T47D (cell line): ENCODE measurements around the gene SPATA22.
"Not testable (repeated sequence)": the region's sequence is repeated elsewhere in the genome, so short reads cannot be mapped to it uniquely, and the experiment has no call there.

ENCODE experiments used
- DNase-seq, 2 experiments: peaks; one replicate each; pipeline versions ENCODE4 v3.0.0 to v3.0.0-alpha.2; 2011 to 2012; ENCODE audit warnings: low read depth in 1 of 2, low spot score in 1 of 2
- JUND ChIP-seq: IDR thresholded peaks from 2 replicates; pipeline ENCODE4 v1.6.1; 2012; ENCODE audit warnings: low read depth
- in situ Hi-C: cut with HindIII; loops from 2 replicates; pipeline ENCODE4 v1.10.0; 2016; ENCODE audit warnings: low sequenced_read_pairs, low pct_unique_long_range_greater_than_20kb

The SPATA22 gene

GRCh38 chr17:3471599-3471998 is at the start of gene SPATA22:
SPATA22 (minus strand) TSS chr17:3471819; CDS start chr17:3469325, 2,494 bp downstream.
- no peak for DNase-seq
- TF ChIP-seq JUND = no peak
- in situ Hi-C loops = no loop called here

- in situ Hi-C loops = not testable (repeated sequence)
These were observed 47.9 kb upstream of the SPATA22 start for GRCh38 chr17:3519472-3519871.

GRCh38 chr17:3514873-3515272 is 43.3 kb upstream of the SPATA22 start:
- no peak for TF ChIP-seq JUND
- in situ Hi-C loops = no loop called here
- no peak for DNase-seq

More at GRCh38 chr17:3519472-3519871, 47.9 kb upstream of the SPATA22 start:
- not testable (repeated sequence) for DNase-seq

GRCh38 chr17:3514167-3514566 is 42.5 kb upstream of the SPATA22 start:
- DNase-seq, in situ Hi-C loops: not testable (repeated sequence)

- in situ Hi-C loops = no loop called here
- no peak for TF ChIP-seq JUND
- no peak for DNase-seq
These were observed 41.9 kb upstream of the SPATA22 start for GRCh38 chr17:3513305-3514035.

GRCh38 chr17:3512505-3513171 is 41.0 kb upstream of the SPATA22 start:
- no peak for DNase-seq
- TF ChIP-seq JUND = no peak
- in situ Hi-C loops = no loop called here

GRCh38 chr17:3511852-3512504 is 40.4 kb upstream of the SPATA22 start:
- in situ Hi-C loops = no loop called here
- DNase-seq = no peak
- TF ChIP-seq JUND = no peak

GRCh38 chr17:3510090-3510489 is 38.5 kb upstream of the SPATA22 start:
- in situ Hi-C loops = no loop called here
- DNase-seq = no peak
- no peak for TF ChIP-seq JUND

GRCh38 chr17:3507869-3508268 is 36.2 kb upstream of the SPATA22 start:
- TF ChIP-seq JUND = no peak
- in situ Hi-C loops = no loop called here
- DNase-seq = no peak

GRCh38 chr17:3507071-3507470 is 35.5 kb upstream of the SPATA22 start:
- DNase-seq = no peak
- in situ Hi-C loops = no loop called here
- no peak for TF ChIP-seq JUND

- in situ Hi-C loops = no loop called here
- DNase-seq = no peak
- no peak for TF ChIP-seq JUND
These were observed 34.4 kb upstream of the SPATA22 start for GRCh38 chr17:3506054-3506453.

- in situ Hi-C loops = no loop called here
- DNase-seq = no peak
- TF ChIP-seq JUND = no peak
These were observed 33.4 kb upstream of the SPATA22 start for GRCh38 chr17:3505008-3505407.

GRCh38 chr17:3503285-3503684 is 31.7 kb upstream of the SPATA22 start:
- no peak for TF ChIP-seq JUND
- no peak for DNase-seq
- in situ Hi-C loops = no loop called here
